ENCODE data around the gene AMPD3. TPM values are rescaled to one million over a fixed set of nuclear protein-coding genes. Genes with fewer than 3 reads are reported as not detected.

Gene AMPD3
- total and polyA plus RNA-seq, 2 donors (not counting 3 experiments of a cell fraction or from before 2014, with no cell fraction given) = 1.4 to 2.5 TPM

GRCh38 chr11:10460611-10461275 lies 5.7 kb downstream of the AMPD3 start:
- dilution Hi-C loops (cut with MboI; ENCODE audit: extremely low pct_ligation_motif_present, low sequenced_read_pairs) = no loop called here
- ChIA-PET POLR2A (no interaction called here), CTCF (interaction anchor here (1.0 to 1.5 kb wide), 3 partner anchors 9 to 53 kb away, joined by 3 to 5 read pairs (median 3); no protein-coding TSS in a partner anchor)
- H4K20me1 ChIP-seq (replicated peaks; ENCODE audit: control insufficient read depth, extremely low read depth, insufficient read depth, low read length) = no peaks in the 10 kb centered on the region
- no peak for TF ChIP-seq POLR2A (IDR thresholded peaks at IDR 0.05; ENCODE audit: low read depth, low read length)
- TF ChIP-seq EZH2 (IDR thresholded peaks at IDR 0.05; ENCODE audit: borderline replicate concordance, low read depth, low read length, severe bottlenecking) = no peak
- H3K27ac ChIP-seq (ENCODE audit: insufficient read depth, low read depth, low read length) = no peak overlapping the region
- H3K9me1 ChIP-seq (replicated peaks; ENCODE audit: control insufficient read depth, extremely low read depth, insufficient read depth, low read length) = no peaks in the 10 kb centered on the region
- no peaks in the 10 kb centered on the region for H3K36me3 ChIP-seq (ENCODE audit: control insufficient read depth in 2 of 2, extremely low read depth in 1 of 2, insufficient read depth in 2 of 2, low read length in 2 of 2)
- peaks cover 0 to 3% of the 10 kb centered on the region in 2 experiments for H3K27me3 ChIP-seq (ENCODE audit: control insufficient read depth in 2 of 2, insufficient read depth in 2 of 2, low read length in 2 of 2)
- H3K4me3 ChIP-seq (replicated peaks in 1 of 3; ENCODE audit: insufficient read depth in 1 of 3, low read depth in 1 of 3, low read length in 3 of 3) = no peak overlapping the region
- H3K9ac ChIP-seq (replicated peaks; ENCODE audit: extremely low read depth, insufficient read depth, low read length) = no peak overlapping the region
- BruUV-seq (replicated peaks) = no TSS peak
- FAIRE-seq (no peak), DNase-seq (ENCODE audit: low read depth, low spot score) (no peak)
- H3K9me3 ChIP-seq (replicated peaks; ENCODE audit: control insufficient read depth, insufficient read depth, low read length) = no peaks in the 10 kb centered on the region
- H3K79me2 ChIP-seq (ENCODE audit: control insufficient read depth, insufficient read depth, low read length) = no peaks in the 10 kb centered on the region
- H3K4me2 ChIP-seq (ENCODE audit: insufficient read depth, low read length) = no peak overlapping the region
- no peak overlapping the region for H2AFZ ChIP-seq (ENCODE audit: low read depth, low read length)
- intact Hi-C loops (cut with micrococcal nuclease) = no loop called here
- H3K4me1 ChIP-seq (ENCODE audit: control insufficient read depth, extremely low read depth, insufficient read depth, low read length) = peaks cover 2% of the 10 kb centered on the region

GRCh38 chr11:10461276-10461790 lies 6.3 kb downstream of the AMPD3 start:
- DNase-seq (ENCODE audit: low read depth, low spot score) = no peak
- BruUV-seq (replicated peaks) = no TSS peak
- Histone ChIP-seq H3K27ac (ENCODE audit: insufficient read depth, low read depth, low read length) (no peak overlapping the region), H3K9me1 (replicated peaks; ENCODE audit: control insufficient read depth, extremely low read depth, insufficient read depth, low read length) (no peaks in the 10 kb centered on the region), H3K4me1 (ENCODE audit: control insufficient read depth, extremely low read depth, insufficient read depth, low read length) (peaks cover 2% of the 10 kb centered on the region), H3K4me3 (replicated peaks in 1 of 3; ENCODE audit: insufficient read depth in 1 of 3, low read depth in 1 of 3, low read length in 3 of 3) (no peak overlapping the region), H3K4me2 (ENCODE audit: insufficient read depth, low read length) (no peak overlapping the region), H4K20me1 (replicated peaks; ENCODE audit: control insufficient read depth, extremely low read depth, insufficient read depth, low read length) (no peaks in the 10 kb centered on the region), H3K27me3 (ENCODE audit: control insufficient read depth in 2 of 2, insufficient read depth in 2 of 2, low read length in 2 of 2) (peaks cover 1 to 3% of the 10 kb centered on the region in 2 experiments), H3K36me3 (ENCODE audit: control insufficient read depth in 2 of 2, extremely low read depth in 1 of 2, insufficient read depth in 2 of 2, low read length in 2 of 2) (no peaks in the 10 kb centered on the region), H3K9me3 (replicated peaks; ENCODE audit: control insufficient read depth, insufficient read depth, low read length) (no peaks in the 10 kb centered on the region), H3K79me2 (ENCODE audit: control insufficient read depth, insufficient read depth, low read length) (no peaks in the 10 kb centered on the region), H3K9ac (replicated peaks; ENCODE audit: extremely low read depth, insufficient read depth, low read length) (no peak overlapping the region), H2AFZ (ENCODE audit: low read depth, low read length) (no peak overlapping the region)
- ChIA-PET POLR2A (no interaction called here), CTCF (interaction anchor here (1.0 to 1.5 kb wide), 3 partner anchors 9 to 53 kb away, joined by 3 to 5 read pairs (median 3); no protein-coding TSS in a partner anchor)
- FAIRE-seq = no peak
- TF ChIP-seq JUN (IDR thresholded peaks at IDR 0.05; ENCODE audit: borderline replicate concordance, insufficient read depth, insufficient read length, low read depth) = no peak
- no peak for TF ChIP-seq CTCF (IDR thresholded peaks at IDR 0.05; ENCODE audit: extremely low read depth in 1 of 2, insufficient read depth in 1 of 2, low read depth in 1 of 2, low read length in 2 of 2)
- TF ChIP-seq GATA2 (IDR thresholded peaks at IDR 0.05; ENCODE audit: insufficient read depth, insufficient read length, low read depth, low read length) = no peak
- TF ChIP-seq MAX (IDR thresholded peaks at IDR 0.05; ENCODE audit: insufficient read depth, insufficient read length) = no peak
- no peak for TF ChIP-seq EZH2 (IDR thresholded peaks at IDR 0.05; ENCODE audit: borderline replicate concordance, low read depth, low read length, severe bottlenecking)
- TF ChIP-seq MYC (IDR thresholded peaks at IDR 0.05; ENCODE audit: low read depth, low read length) = no peak
- TF ChIP-seq FOS (IDR thresholded peaks at IDR 0.05; ENCODE audit: borderline replicate concordance, insufficient read depth, low read length) = no peak
- TF ChIP-seq POLR2AphosphoS5 (IDR thresholded peaks at IDR 0.05; ENCODE audit: insufficient read depth, low read depth, low read length) = no peak
- TF ChIP-seq POLR2A (IDR thresholded peaks at IDR 0.05; ENCODE audit: low read depth, low read length) = no peak
- intact Hi-C loops (cut with micrococcal nuclease) (no loop called here), dilution Hi-C loops (cut with MboI; ENCODE audit: extremely low pct_ligation_motif_present, low sequenced_read_pairs) (no loop called here)

Data from endothelial cell of umbilical vein (primary cell).